ENCODE data around the gene LCA5L. TPM values are rescaled to one million over a fixed set of nuclear protein-coding genes. Genes with fewer than 3 reads are reported as not detected.

Gene LCA5L
- total and polyA plus RNA-seq, 10 of the 15 experiments (the other 5 are each of a cell fraction or from before 2014, with no cell fraction given), result 0.18 to 0.55 (median 0.27) TPM; not detected in 2

- RAD21 ChIA-PET (ENCODE audit: unreplicated experiment), result no interaction called here
- TF ChIP-seq ZSCAN29 (IDR thresholded peaks at IDR 0.05) (no peak), CBFB (IDR thresholded peaks at IDR 0.05; ENCODE audit: low read depth) (no peak), ZBTB40 (IDR thresholded peaks at IDR 0.05; ENCODE audit: borderline replicate concordance) (no peak), TBL1XR1 (IDR thresholded peaks at IDR 0.05; ENCODE audit: low read depth, low read length) (no peak), CTCF (IDR thresholded peaks at IDR 0.05 in 2 of 3, conservative IDR thresholded peaks at IDR 0.05 in 1 of 3; ENCODE audit: control insufficient read depth in 2 of 3, extremely low read depth in 1 of 3, insufficient read depth in 1 of 3, low read depth in 3 of 3, low read length in 3 of 3) (no peak), RUNX3 (IDR thresholded peaks at IDR 0.05; ENCODE audit: low read length) (no peak), RAD51 (IDR thresholded peaks at IDR 0.05) (no peak), POLR2A (IDR thresholded peaks at IDR 0.05; ENCODE audit: low read depth, low read length) (no peak), EED (IDR thresholded peaks at IDR 0.05; ENCODE audit: low read depth) (no peak), JUNB (IDR thresholded peaks at IDR 0.05) (no peak), SKIL (IDR thresholded peaks at IDR 0.05; ENCODE audit: low read depth, poor library complexity, severe bottlenecking) (no peak), RB1 (IDR thresholded peaks at IDR 0.05; ENCODE audit: borderline replicate concordance) (no peak), SMC3 (IDR thresholded peaks at IDR 0.05; ENCODE audit: borderline replicate concordance, low read length) (no peak), POU2F2 (IDR thresholded peaks at IDR 0.05; ENCODE audit: borderline replicate concordance, low read depth, low read length) (no peak), YBX1 (IDR thresholded peaks at IDR 0.05) (no peak), ASH2L (IDR thresholded peaks at IDR 0.05; ENCODE audit: borderline replicate concordance, low read depth) (no peak)
Measured at GRCh38 chr21:39359382-39359781, 86.2 kb downstream of the LCA5L start.

More at GRCh38 chr21:39359382-39359781, 86.2 kb downstream of the LCA5L start:
- WGBS (ENCODE audit: insufficient coverage, insufficient replicate concordance, low lambda C conversion rate, missing lambda C conversion rate), result 33% methylated on average over 4 of the region's 4 CpGs
- H4K20me1 ChIP-seq (ENCODE audit: control insufficient read depth, insufficient read depth), result no peaks in the 10 kb centered on the region
- SMC1A ChIA-PET (ENCODE audit: uncharacterized antibody, unreplicated experiment), result no interaction called here
- intact Hi-C loops (cut with micrococcal nuclease; ENCODE audit: unreplicated experiment) (no loop called here), in situ Hi-C loops (cut with MboI) (no loop called here)
- no peaks in the 10 kb centered on the region for H3K27me3 ChIP-seq (replicated peaks in 1 of 2; ENCODE audit: control insufficient read depth in 2 of 2, insufficient read depth in 2 of 2, low read length in 1 of 2)
- CTCF ChIA-PET, result no interaction called here
- H3K4me1 ChIP-seq (ENCODE audit: control insufficient read depth, insufficient read depth, low read length), result no peaks in the 10 kb centered on the region
- ATAC-seq (no peak), DNase-seq (ENCODE audit: low read depth, low spot score) (no peak), FAIRE-seq (no peak)
- H3K79me2 ChIP-seq (ENCODE audit: control insufficient read depth, insufficient read depth, low read length), result no peaks in the 10 kb centered on the region
- BruUV-seq (replicated peaks), result no TSS peak
- no peak overlapping the region for H3K9ac ChIP-seq (ENCODE audit: control insufficient read depth, insufficient read depth, low read length)
- no peaks in the 10 kb centered on the region for H3K36me3 ChIP-seq (ENCODE audit: control insufficient read depth in 2 of 2, insufficient read depth in 2 of 2, low read length in 1 of 2)
- POLR2A ChIA-PET, result no interaction called here
- H3K9me3 ChIP-seq (replicated peaks; ENCODE audit: control insufficient read depth, insufficient read depth, low read length), result no peaks in the 10 kb centered on the region
- H3K4me2 ChIP-seq (ENCODE audit: control insufficient read depth, insufficient read depth), result no peak overlapping the region
- no peak overlapping the region for H2AFZ ChIP-seq (ENCODE audit: control insufficient read depth, low read depth, low read length)
- H3K4me3 ChIP-seq, result no peak overlapping the region
- no peak overlapping the region for H3K27ac ChIP-seq (ENCODE audit: control insufficient read depth, insufficient read depth)

All from GM12878 (cell line).